Measurements from ENCODE around the gene RERGL. TPM values are rescaled to one million over a fixed set of nuclear protein-coding genes. Genes with fewer than 3 reads are reported as not detected.
"Not testable (repeated sequence)": the region's sequence is repeated elsewhere in the genome, so short reads cannot be mapped to it uniquely, and the experiment has no call there.

RERGL gene
- total RNA-seq, 4 donors from 2014 or later, result 2.1 to 10.7 (median 5.4) TPM

- no peak overlapping the region for H3K27ac ChIP-seq
- no peaks in the 10 kb centered on the region for H3K4me1 ChIP-seq
- no peaks in the 10 kb centered on the region for H3K36me3 ChIP-seq
- 83% methylated on average over 7 of the region's 7 CpGs for WGBS
- TF ChIP-seq POLR2AphosphoS5 (IDR thresholded peaks at IDR 0.05) (no peak), POLR2A (IDR thresholded peaks at IDR 0.05) (no peak), EP300 (IDR thresholded peaks at IDR 0.05) (no peak), CTCF (IDR thresholded peaks at IDR 0.05) (no peak)
- no peak for DNase-seq (ENCODE audit: low spot score in 2 of 2)
- H3K4me3 ChIP-seq, result no peak overlapping the region
- no peaks in the 10 kb centered on the region for H3K9me3 ChIP-seq
- H3K27me3 ChIP-seq, result no peaks in the 10 kb centered on the region
These were observed 44.5 kb downstream of the RERGL start for GRCh38 chr12:18045446-18045992.

GRCh38 chr12:18040060-18040742 is 49.8 kb downstream of the RERGL start:
- H3K36me3 ChIP-seq; DNase-seq (ENCODE audit: low spot score in 2 of 2); H3K4me1 ChIP-seq; H3K27ac ChIP-seq; H3K9me3 ChIP-seq; H3K27me3 ChIP-seq; H3K4me3 ChIP-seq: not testable (repeated sequence)
- 92% methylated on average over 11 of the region's 27 CpGs for WGBS

Other genes with a start within 250 kb of the RERGL start
- 10 to 100 TPM; 23.6 to 80.5 (median 37.1) TPM for gene PIK3C2G, start 171.3 kb upstream of the RERGL start, total RNA-seq